Measurements from ENCODE around the gene SLC44A4.
"Not testable (repeated sequence)": the region's sequence is repeated elsewhere in the genome, so short reads cannot be mapped to it uniquely, and the experiment has no call there.

- TF ChIP-seq, protein P1, sequence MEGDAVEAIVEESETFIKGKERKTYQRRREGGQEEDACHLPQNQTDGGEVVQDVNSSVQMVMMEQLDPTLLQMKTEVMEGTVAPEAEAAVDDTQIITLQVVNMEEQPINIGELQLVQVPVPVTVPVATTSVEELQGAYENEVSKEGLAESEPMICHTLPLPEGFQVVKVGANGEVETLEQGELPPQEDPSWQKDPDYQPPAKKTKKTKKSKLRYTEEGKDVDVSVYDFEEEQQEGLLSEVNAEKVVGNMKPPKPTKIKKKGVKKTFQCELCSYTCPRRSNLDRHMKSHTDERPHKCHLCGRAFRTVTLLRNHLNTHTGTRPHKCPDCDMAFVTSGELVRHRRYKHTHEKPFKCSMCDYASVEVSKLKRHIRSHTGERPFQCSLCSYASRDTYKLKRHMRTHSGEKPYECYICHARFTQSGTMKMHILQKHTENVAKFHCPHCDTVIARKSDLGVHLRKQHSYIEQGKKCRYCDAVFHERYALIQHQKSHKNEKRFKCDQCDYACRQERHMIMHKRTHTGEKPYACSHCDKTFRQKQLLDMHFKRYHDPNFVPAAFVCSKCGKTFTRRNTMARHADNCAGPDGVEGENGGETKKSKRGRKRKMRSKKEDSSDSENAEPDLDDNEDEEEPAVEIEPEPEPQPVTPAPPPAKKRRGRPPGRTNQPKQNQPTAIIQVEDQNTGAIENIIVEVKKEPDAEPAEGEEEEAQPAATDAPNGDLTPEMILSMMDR (conservative IDR thresholded peaks at IDR 0.05) = not testable (repeated sequence)
- TF ChIP-seq ZFX (IDR thresholded peaks at IDR 0.05) = not testable (repeated sequence)
Measured at GRCh38 chr6:31820399-31820798, 58.4 kb downstream of the SLC44A4 start.
